K562 (cell line): ENCODE data around the gene TTC23L. TPM values are rescaled to one million over a fixed set of nuclear protein-coding genes. Genes with fewer than 3 reads are reported as not detected.

Experiments used
- ATAC-seq: fragments of 200-7000 bp; cut with Tn5 transposase; 3 replicates; pipeline ENCODE4 v1.9.1; 2020; ENCODE audit warnings: moderate library complexity
- BruUV-seq: library from RNA; stranded (reverse); fragments of 400-500 nt; replicated peaks from 2 replicates; lab custom pipeline; 2021; lab: Mats Ljungman, UMichigan
- CTCF ChIA-PET: fragments of 300-600 bp; formaldehyde crosslinking; extraction: SDS; loops from one replicate; lab custom pipeline; 2021; ENCODE audit warnings: low intra/inter-chr PET ratio; lab: Yijun Ruan, JAX
- POLR2A ChIA-PET: fragments of 300-600, 350-650 bp; sonication (Branson Sonifier 250); formaldehyde crosslinking; extraction: SDS; loops from one replicate; lab custom pipeline; 2021; ENCODE audit warnings: antibody characterized with exemption, inconsistent platforms; lab: Yijun Ruan, JAX
- DNase-seq, 4 experiments: peaks; one replicate each; pipeline versions ENCODE4 v3.0.0 to v3.0.0-alpha.2; 2011 to 2018; ENCODE audit warnings: low spot score in 3 of 4, mixed read lengths in 3 of 4; ENCODE audit errors: extremely low read depth in 1 of 4
- FAIRE-seq: peaks from 2 replicates; lab custom pipeline; 2011; peaks lifted over from hg19 to GRCh38; lab: Jason Lieb, UNC
- H2AFZ ChIP-seq: 2 replicates; pipeline ENCODE4 v1.6.0; 2011; ENCODE audit warnings: low read depth, low read length, control low read depth, inconsistent platforms
- H3K27ac ChIP-seq: fragments of 200-600 bp; 3 replicates; pipeline ENCODE4 v1.8.0; 2011; ENCODE audit warnings: low read depth, mild to moderate bottlenecking, control low read depth, inconsistent platforms, low read length, moderate library complexity, mixed read lengths; ENCODE audit errors: extremely low read depth
- H3K27me3 ChIP-seq, 2 experiments: fragments of 300-600 bp in 1 of 2; 2 replicates in 1 of 2; 3 replicates in 1 of 2; pipeline versions ENCODE4 v1.6.0 to v1.8.0; 2011; ENCODE audit warnings: inconsistent platforms in 2 of 2, low read length in 2 of 2, mild to moderate bottlenecking in 1 of 2, mixed read lengths in 1 of 2, moderate library complexity in 1 of 2; ENCODE audit not compliant: control insufficient read depth in 2 of 2, insufficient read depth in 2 of 2
- H3K36me3 ChIP-seq: fragments of 300-600 bp; 3 replicates; pipeline ENCODE4 v1.8.0; 2011; ENCODE audit warnings: mild to moderate bottlenecking, low read length, inconsistent platforms; ENCODE audit not compliant: control insufficient read depth, insufficient read depth
- H3K4me1 ChIP-seq, 2 experiments: fragments of 200-600 bp in 1 of 2; replicated peaks in 1 of 2; 2 replicates in 1 of 2; 3 replicates in 1 of 2; pipeline versions ENCODE4 v1.5.1 to v1.8.0; 2011; ENCODE audit warnings: inconsistent platforms in 2 of 2, low read length in 2 of 2, mild to moderate bottlenecking in 1 of 2, mixed read lengths in 1 of 2, moderate library complexity in 1 of 2; ENCODE audit not compliant: control insufficient read depth in 2 of 2, insufficient read depth in 2 of 2
- H3K4me2 ChIP-seq: 2 replicates; pipeline ENCODE4 v1.6.1; 2011; ENCODE audit warnings: low read length, control low read depth, inconsistent platforms, mixed read lengths; ENCODE audit not compliant: insufficient read depth
- H3K4me3 ChIP-seq: fragments of 200-600 bp; sonication (generic), shearing (Covaris generic); 2 replicates; pipeline ENCODE4 v1.5.1; 2016; ENCODE audit warnings: control low read depth, inconsistent platforms
- H3K79me2 ChIP-seq: fragments of 200-600 bp; 3 replicates; pipeline ENCODE4 v1.8.0; 2011; ENCODE audit warnings: low read length, inconsistent platforms; ENCODE audit not compliant: control insufficient read depth, insufficient read depth
- H3K9ac ChIP-seq, 2 experiments: 2 replicates each; pipeline versions ENCODE4 v1.6.0 to v1.6.1; 2011; ENCODE audit warnings: low read depth in 2 of 2, low read length in 2 of 2, control low read depth in 1 of 2, inconsistent platforms in 1 of 2, mild to moderate bottlenecking in 1 of 2, mixed read lengths in 1 of 2; ENCODE audit not compliant: insufficient read depth in 1 of 2
- H3K9me1 ChIP-seq: one replicate; pipeline ENCODE4 v1.6.0; 2011; ENCODE audit warnings: inconsistent platforms, mild to moderate bottlenecking, low read length, moderate library complexity; ENCODE audit not compliant: control insufficient read depth, insufficient read depth
- H3K9me3 ChIP-seq: replicated peaks from 2 replicates; pipeline ENCODE4 v1.5.1; 2011; ENCODE audit warnings: low read depth, low read length, inconsistent platforms; ENCODE audit not compliant: control insufficient read depth, insufficient read depth
- H4K20me1 ChIP-seq: replicated peaks from 2 replicates; pipeline ENCODE4 v1.6.1; 2011; ENCODE audit warnings: low read length, inconsistent platforms, mixed read lengths; ENCODE audit not compliant: control insufficient read depth, insufficient read depth
- ARID1B ChIP-seq: fragments of 450-650 bp; IDR thresholded peaks from 2 replicates; pipeline ENCODE4 v1.6.1; 2016; ENCODE audit warnings: antibody characterized with exemption, mild to moderate bottlenecking, inconsistent platforms
- BRCA1 ChIP-seq, 2 experiments: fragments of 450-650 bp in 1 of 2; sonication (generic) in 1 of 2; formaldehyde crosslinking in 1 of 2; IDR thresholded peaks; 2 replicates each; pipeline versions ENCODE4 v1.5.0 to v1.6.1; 2017 to 2020; ENCODE audit warnings: mild to moderate bottlenecking in 1 of 2, missing genetic modification reagents in 1 of 2
- FOXA1 ChIP-seq: fragments of 450-650 bp; IDR thresholded peaks from 2 replicates; pipeline ENCODE4 v1.6.1; 2016; ENCODE audit warnings: mild to moderate bottlenecking, borderline replicate concordance
- KHSRP ChIP-seq: fragments of 450-650 bp; IDR thresholded peaks from 2 replicates; pipeline ENCODE4 v1.6.1; 2017
- LCOR ChIP-seq: sonication (generic); formaldehyde crosslinking; IDR thresholded peaks from 2 replicates; pipeline ENCODE4 v1.8.0; 2022; ENCODE audit warnings: mild to moderate bottlenecking, missing genetic modification reagents
- POLR2G ChIP-seq: fragments of 200-400 bp; formaldehyde crosslinking; IDR thresholded peaks from 2 replicates; pipeline ENCODE4 v1.6.1; 2017; ENCODE audit warnings: low read depth, mild to moderate bottlenecking, antibody characterized with exemption, low read length, moderate library complexity
- RAD21 ChIP-seq, 2 experiments: fragments of 250-450 bp in 1 of 2; fragments of 450-650 bp in 1 of 2; sonication (Bioruptor Pico) in 1 of 2; formaldehyde crosslinking in 1 of 2; IDR thresholded peaks in 1 of 2; conservative IDR thresholded peaks in 1 of 2; 2 replicates each; pipeline versions ENCODE4 v1.4.0 to v1.8.0; 2020 to 2022; ENCODE audit warnings: mild to moderate bottlenecking in 2 of 2, moderate library complexity in 1 of 2
- TBL1XR1 ChIP-seq, 2 experiments: IDR thresholded peaks; 2 replicates each; pipeline ENCODE4 v1.6.1; 2012; ENCODE audit warnings: improper control_type of control experiment in 2 of 2, low read length in 2 of 2, mild to moderate bottlenecking in 1 of 2
- TEAD1 ChIP-seq, 2 experiments: fragments of 450-650 bp in 1 of 2; sonication (generic) in 1 of 2; formaldehyde crosslinking; IDR thresholded peaks; 2 replicates each; pipeline versions ENCODE4 v1.4.0 to v1.8.0; 2020 to 2022; ENCODE audit warnings: mild to moderate bottlenecking in 2 of 2, missing genetic modification reagents in 1 of 2
- WGBS: fragments of 100-300 bp; shearing (Covaris generic); methylation state at CpG from one replicate; pipeline ENCODE4 v1.1.6; 2016; ENCODE audit warnings: low coverage, mixed read lengths; ENCODE audit not compliant: insufficient coverage; ENCODE audit errors: missing lambda C conversion rate; 5-methylcytosine and 5-hydroxymethylcytosine counted together
- in situ Hi-C: fragments of 300-500 bp; cut with MboI; formaldehyde crosslinking; loops from 4 replicates; pipeline ENCODE4 v1.15.0; 2018; ENCODE audit warnings: inconsistent platforms, mixed read lengths
- intact Hi-C: fragments of 100-400 bp; cut with micrococcal nuclease; formaldehyde crosslinking; loops from 2 replicates; pipeline ENCODE4 v1.14.2; 2022
- polyA plus RNA-seq, 8 experiments: library from polyadenylated mRNA; depleted of rRNA in 4 of 8; stranded (reverse) in 5 of 8; unstranded in 3 of 8; fragments of >200 nt; fragmentation: Nextera tagmentation in 2 of 8; fragmentation: Illumina TruSeq in 1 of 8; extraction: Ambion mirVana in 2 of 8; extraction: Trizol in 1 of 8; gene quantifications; 2 replicates each; pipeline versions ENCODE4 v1.2.1 to v1.2.3, GENCODE V29; 2011 to 2014; ENCODE audit warnings: inconsistent platforms in 1 of 8, missing spikeins in 1 of 8
- total RNA-seq, 7 experiments: library from RNA; depleted of rRNA in 6 of 7; stranded (reverse); fragments of >200 nt in 6 of 7; fragmentation: Illumina TruSeq in 2 of 7; extraction: Trizol in 2 of 7; gene quantifications; 2 replicates each; pipeline versions ENCODE4 v1.2.1 to v1.2.3, GENCODE V29; 2011 to 2021; ENCODE audit warnings: low replicate concordance in 1 of 7
- TF ChIP-seq, protein P1 (sequence below): fragments of 250-450 bp; sonication (Bioruptor Pico); IDR thresholded peaks from 2 replicates; pipeline ENCODE4 v1.8.0; 2022; ENCODE audit warnings: moderate library complexity, mild to moderate bottlenecking, inconsistent platforms
- TF ChIP-seq, protein P2 (sequence below): fragments of 450-650 bp; IDR thresholded peaks from 2 replicates; pipeline ENCODE4 v1.6.1; 2016; ENCODE audit warnings: missing biosample characterization, missing genetic modification characterization
- TF ChIP-seq, protein P3 (sequence below): sonication (generic); formaldehyde crosslinking; IDR thresholded peaks from 2 replicates; pipeline ENCODE4 v1.8.1; 2022; ENCODE audit warnings: missing genetic modification reagents

TTC23L gene
- total and polyA plus RNA-seq, 9 of the 15 experiments (the other 6 are each of a cell fraction or from before 2014, with no cell fraction given): 0.03 to 0.32 (median 0.14) TPM; not detected in 2

DNA sequence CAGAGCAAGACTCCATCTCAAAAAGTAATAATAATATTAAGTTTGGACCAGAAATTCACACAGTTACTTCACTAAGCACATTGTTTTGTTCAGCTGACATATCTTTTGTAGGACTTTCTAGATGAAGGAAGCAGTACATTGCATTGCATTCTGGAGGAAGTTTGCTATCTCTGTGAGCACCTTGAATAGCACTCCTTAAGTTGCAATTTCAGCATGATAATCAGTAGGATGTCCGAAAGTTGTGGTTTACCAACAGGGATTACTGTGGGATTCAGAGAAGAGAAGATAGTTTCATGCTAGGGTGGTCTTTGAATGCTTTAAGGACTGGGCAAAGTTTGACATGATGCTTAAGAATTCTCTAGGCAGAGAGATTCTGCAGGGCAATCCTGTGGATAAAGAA is 18.4 kb upstream of the TTC23L start (continued):
- TF ChIP-seq, protein P1, sequence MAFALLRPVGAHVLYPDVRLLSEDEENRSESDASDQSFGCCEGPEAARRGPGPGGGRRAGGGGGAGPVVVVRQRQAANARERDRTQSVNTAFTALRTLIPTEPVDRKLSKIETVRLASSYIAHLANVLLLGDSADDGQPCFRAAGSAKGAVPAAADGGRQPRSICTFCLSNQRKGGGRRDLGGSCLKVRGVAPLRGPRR: no peak

DNA sequence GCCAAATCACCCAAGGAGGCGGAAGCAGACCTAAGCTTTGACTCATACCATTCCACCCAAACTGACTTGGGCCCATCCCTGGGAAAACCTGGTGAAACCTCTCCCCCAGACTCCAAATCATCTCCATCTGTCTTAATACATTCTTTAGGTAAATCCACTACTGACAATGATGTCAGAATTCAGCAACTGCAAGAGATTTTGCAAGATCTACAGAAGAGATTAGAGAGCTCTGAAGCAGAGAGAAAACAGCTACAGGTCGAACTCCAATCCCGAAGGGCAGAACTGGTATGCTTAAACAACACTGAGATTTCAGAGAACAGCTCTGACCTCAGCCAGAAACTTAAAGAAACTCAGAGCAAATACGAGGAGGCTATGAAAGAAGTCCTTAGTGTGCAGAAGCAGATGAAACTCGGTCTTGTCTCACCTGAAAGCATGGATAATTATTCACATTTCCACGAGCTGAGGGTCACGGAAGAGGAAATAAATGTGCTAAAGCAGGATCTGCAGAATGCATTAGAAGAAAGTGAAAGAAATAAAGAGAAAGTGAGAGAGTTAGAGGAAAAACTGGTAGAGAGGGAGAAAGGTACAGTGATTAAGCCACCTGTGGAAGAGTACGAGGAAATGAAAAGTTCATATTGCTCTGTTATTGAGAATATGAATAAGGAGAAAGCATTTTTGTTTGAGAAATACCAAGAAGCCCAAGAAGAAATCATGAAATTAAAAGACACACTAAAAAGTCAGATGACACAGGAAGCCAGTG is 15.8 kb upstream of the TTC23L start:
- no TSS peak for BruUV-seq
- Histone ChIP-seq H3K4me1 (no peaks in the 10 kb centered on the region; a peak in 1 of 5 replicates), H3K79me2 (no peaks in the 10 kb centered on the region), H3K9ac (no peak overlapping the region), H3K4me3 (no peak overlapping the region), H3K4me2 (no peak overlapping the region), H3K27ac (no peak overlapping the region), H3K9me3 (no peaks in the 10 kb centered on the region), H3K36me3 (peaks cover 54% of the 10 kb centered on the region), H3K27me3 (no peaks in the 10 kb centered on the region), H2AFZ (no peak overlapping the region), H3K9me1 (no peaks in the 10 kb centered on the region), H4K20me1 (no peaks in the 10 kb centered on the region)
- TF ChIP-seq, protein P2, sequence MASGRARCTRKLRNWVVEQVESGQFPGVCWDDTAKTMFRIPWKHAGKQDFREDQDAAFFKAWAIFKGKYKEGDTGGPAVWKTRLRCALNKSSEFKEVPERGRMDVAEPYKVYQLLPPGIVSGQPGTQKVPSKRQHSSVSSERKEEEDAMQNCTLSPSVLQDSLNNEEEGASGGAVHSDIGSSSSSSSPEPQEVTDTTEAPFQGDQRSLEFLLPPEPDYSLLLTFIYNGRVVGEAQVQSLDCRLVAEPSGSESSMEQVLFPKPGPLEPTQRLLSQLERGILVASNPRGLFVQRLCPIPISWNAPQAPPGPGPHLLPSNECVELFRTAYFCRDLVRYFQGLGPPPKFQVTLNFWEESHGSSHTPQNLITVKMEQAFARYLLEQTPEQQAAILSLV: no peak
- TF ChIP-seq, protein P3, sequence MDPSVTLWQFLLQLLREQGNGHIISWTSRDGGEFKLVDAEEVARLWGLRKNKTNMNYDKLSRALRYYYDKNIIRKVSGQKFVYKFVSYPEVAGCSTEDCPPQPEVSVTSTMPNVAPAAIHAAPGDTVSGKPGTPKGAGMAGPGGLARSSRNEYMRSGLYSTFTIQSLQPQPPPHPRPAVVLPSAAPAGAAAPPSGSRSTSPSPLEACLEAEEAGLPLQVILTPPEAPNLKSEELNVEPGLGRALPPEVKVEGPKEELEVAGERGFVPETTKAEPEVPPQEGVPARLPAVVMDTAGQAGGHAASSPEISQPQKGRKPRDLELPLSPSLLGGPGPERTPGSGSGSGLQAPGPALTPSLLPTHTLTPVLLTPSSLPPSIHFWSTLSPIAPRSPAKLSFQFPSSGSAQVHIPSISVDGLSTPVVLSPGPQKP (CRISPR knock-in tag): no peak
- TF ChIP-seq LCOR (CRISPR knock-in tag) (no peak), FOXA1 (no peak), KHSRP (no peak), POLR2G (no peak), BRCA1 (IDR thresholded peaks at IDR 0.05) (no peak), BRCA1 (CRISPR knock-in tag; IDR thresholded peaks at IDR 0.05) (no peak), TEAD1 (CRISPR knock-in tag; IDR thresholded peaks at IDR 0.05) (no peak), ARID1B (no peak), RAD21 (CRISPR knock-in tag; conservative IDR thresholded peaks at IDR 0.05 in 1 of 2, IDR thresholded peaks at IDR 0.05 in 1 of 2) (no peak), TBL1XR1 (IDR thresholded peaks at IDR 0.05; ENCODE audit: low read length in 2 of 2) (no peak)
- POLR2A ChIA-PET: interaction anchor here (0.6 kb wide), 1 partner anchor 34 kb away, joined by 3 read pairs; no protein-coding TSS in a partner anchor
- WGBS: 86% methylated on average over 8 of the region's 8 CpGs
- ATAC-seq (no peak), FAIRE-seq (no peak), DNase-seq (no peak)
- in situ Hi-C loops: no loop called here
- CTCF ChIA-PET: no interaction called here
- intact Hi-C loops: no loop called here
